NCI-H187 (cell line): ENCODE data around the gene HPGDS.
"Not testable (repeated sequence)": the region's sequence is repeated elsewhere in the genome, so short reads cannot be mapped to it uniquely, and the experiment has no call there.

Experiments used
- DNase-seq, 2 experiments: peaks; one replicate each; lab custom pipeline; 2025; lab: John Stamatoyannopoulos, UW

HPGDS gene

GRCh38 chr4:94342694-94343093, at the start of gene HPGDS:
TSS of gene HPGDS (minus strand) at chr4:94342836. CDS start at chr4:94334629, 8,207 bp downstream.
- no peak for DNase-seq

DNA sequence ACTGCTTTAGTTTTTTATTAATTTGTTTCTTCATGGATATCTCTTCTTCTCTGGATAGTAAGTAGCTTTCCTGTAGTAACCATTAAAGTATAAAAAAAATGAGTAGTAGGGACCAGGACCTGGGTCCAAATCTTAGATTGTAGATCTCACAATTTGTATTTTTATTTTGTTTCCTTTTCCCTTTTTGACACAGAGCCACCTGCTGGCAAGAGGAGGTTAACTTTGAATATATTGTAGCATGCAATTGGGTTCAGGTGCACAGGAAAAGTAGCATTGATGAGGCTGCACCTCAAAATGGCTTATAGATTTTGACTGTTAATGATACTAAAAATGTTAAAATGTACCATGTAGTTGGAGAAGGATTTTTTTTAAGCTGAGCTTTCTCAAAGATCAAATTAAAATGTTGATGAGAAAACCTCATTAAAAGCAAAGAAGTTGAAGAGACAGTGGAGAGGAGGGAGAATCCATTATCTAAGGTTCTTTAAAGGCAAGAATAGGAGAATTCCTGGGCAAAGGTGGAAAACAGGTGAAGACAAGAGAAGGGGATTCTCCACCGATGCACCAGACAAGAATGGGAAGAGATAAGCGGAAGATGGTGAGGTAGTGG, 48.3 kb upstream of the HPGDS start:
- no peak for DNase-seq

DNA sequence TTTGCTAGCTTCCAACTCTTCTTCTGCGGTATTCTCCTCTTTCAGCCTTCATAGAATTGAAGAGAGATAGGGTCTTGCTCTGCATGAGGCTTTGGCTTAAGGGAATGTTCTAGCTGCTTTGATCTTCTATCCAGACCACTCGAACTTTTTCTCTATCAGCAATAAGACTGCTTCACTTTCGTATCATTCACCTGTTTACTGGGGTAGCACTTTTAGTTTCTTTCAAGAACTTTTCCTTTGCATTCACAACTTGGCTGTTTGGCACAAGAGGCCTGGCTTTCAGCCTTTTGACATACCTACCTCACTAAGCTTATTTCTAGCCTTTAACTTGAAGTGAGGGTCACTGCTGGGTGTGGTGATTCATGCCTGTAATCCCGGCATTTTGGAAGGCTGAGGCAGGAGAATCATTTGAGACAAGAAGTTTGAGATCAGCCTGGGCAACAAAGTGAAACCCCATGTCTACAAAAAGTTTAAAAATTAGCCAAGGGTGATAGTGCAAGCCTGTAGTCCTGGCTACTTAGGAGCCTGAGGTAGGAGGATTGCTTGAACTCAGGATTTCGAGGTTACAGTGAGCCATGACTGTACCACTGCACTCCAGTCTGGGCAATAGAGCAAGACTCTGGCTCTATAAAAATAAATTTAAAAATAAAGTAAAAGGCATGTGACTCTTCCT, 47.1 kb upstream of the HPGDS start:
- DNase-seq: no peak

DNA sequence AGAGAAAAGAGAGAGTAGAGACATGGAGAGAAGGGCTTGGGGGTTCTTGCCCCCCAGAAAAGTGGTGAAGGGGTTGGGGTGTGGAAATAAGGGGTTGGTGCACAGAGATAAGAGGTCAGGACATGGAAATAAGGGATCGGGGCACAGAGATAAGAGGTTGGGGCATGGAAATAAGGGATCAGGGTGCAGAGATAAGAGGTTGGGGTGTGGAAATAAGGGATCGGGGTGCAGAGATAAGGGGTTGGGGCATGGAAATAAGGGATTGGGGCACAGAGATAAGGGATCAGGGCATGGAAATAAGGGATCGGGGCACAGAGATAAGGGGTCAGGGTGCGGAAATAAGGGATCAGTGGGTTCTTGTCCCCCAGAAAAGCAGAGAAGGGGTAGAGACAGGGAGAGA, 45.3 kb upstream of the HPGDS start:
- not testable (repeated sequence) for DNase-seq

DNA sequence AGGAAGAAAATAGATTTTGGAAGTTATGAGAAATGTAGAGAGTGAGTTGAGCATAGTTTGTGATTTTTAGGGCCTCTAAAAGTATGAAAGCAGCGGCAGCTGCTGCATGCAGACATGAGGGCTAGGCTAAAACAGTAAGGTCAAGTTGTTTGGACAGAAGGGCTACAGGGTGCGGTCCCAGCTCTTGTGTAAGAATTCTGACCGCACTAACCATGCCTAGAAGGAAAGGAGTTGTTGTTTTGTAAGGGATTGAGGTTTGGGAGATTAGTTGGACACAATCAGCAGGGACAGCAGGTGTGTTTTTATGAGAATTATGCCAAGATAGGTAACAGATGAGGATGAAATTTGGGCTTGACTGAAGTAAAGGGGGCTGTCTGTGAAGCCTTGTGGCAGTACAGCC, 42.8 kb upstream of the HPGDS start:
- not testable (repeated sequence) for DNase-seq

DNA sequence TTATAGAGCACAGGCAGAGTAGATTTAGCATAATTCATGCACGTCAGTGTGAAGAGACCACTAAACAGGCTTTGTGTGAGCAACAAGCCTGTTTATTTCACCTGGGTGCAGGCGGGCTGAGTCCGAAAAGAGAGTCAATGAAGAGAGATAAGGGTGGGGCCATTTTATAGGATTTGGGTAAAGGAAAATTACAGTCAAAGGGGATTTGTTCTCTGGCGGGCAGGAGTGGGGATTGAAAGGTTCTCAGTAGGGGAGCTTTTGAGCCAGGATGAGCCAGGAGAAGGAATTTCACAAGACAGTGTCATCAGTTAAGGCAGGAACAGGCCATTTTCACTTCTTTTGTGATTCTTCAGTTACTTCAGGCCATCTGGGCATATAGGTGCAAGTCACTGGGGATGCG, 40.3 kb upstream of the HPGDS start:
- DNase-seq: not testable (repeated sequence)

GRCh38 chr4:94378047-94378446, 35.4 kb upstream of the HPGDS start:
- no peak for DNase-seq

GRCh38 chr4:94377294-94377693, 34.7 kb upstream of the HPGDS start:
- no peak for DNase-seq

- no peak for DNase-seq
These were observed 32.7 kb upstream of the HPGDS start for GRCh38 chr4:94375364-94375763.

- no peak for DNase-seq
These were observed 31.1 kb upstream of the HPGDS start for GRCh38 chr4:94373752-94374151.

- no peak for DNase-seq
These were observed 30.4 kb upstream of the HPGDS start for GRCh38 chr4:94372991-94373390.

DNA sequence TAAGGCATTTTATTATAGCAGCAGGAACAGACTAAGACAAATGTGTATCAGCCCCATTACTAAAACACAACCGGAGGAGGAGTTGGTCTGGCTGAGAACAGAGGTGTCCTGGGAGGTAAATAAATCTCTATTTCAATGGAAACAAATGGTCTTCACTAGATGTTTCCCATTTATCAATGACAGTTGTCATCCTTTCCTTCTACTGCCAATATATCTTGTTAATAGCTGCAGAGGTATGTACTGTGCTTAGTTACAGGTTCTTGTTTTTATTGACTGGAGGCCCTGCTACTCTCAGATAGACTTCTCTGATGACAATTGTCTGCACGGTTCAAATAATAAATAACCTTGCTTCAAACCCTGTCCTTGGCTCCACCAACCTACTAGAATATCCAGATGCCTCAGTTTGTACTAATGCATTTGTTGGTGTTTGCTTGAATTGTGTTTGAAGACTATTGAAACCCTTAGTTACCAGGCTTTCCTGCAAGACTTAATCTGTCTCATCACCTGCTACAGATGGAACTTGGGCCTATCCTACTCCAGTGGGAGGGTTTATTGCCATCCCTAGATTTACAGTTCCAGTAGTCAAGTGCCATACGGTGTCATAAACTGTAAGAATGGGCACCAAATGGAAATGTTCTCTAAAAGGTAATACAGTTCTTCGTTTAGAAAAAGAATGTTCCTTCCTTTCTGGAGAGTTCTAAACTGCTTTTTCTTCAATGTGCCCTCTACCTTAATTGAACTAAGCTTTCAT, 29.8 kb upstream of the HPGDS start:
- no peak for DNase-seq

GRCh38 chr4:94371290-94371689, 28.7 kb upstream of the HPGDS start:
- no peak for DNase-seq

- DNase-seq: no peak
These were observed 28.1 kb upstream of the HPGDS start for GRCh38 chr4:94370533-94371254.

GRCh38 chr4:94369046-94369445, 26.4 kb upstream of the HPGDS start:
- no peak for DNase-seq

GRCh38 chr4:94368459-94368858, 25.8 kb upstream of the HPGDS start:
- no peak for DNase-seq

DNA sequence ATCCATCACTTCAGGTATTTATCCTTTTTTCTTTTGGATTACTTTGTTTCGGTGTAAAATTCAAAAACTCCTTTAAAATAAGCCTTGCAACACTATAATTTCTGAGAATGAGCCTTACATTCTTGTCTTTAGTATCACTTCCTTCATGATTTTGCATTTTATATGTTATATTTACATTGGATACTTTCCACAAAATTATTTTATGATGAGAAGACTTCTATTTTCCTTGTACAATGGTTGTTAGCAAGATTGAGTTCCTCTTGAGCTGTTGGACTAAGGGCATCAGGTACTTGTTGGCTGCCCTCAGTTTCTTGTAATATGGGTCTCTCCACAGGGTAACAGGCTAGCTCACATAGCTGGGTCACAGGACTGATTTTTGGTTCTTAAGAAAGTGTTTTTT, 22.7 kb upstream of the HPGDS start:
- no peak for DNase-seq

DNA sequence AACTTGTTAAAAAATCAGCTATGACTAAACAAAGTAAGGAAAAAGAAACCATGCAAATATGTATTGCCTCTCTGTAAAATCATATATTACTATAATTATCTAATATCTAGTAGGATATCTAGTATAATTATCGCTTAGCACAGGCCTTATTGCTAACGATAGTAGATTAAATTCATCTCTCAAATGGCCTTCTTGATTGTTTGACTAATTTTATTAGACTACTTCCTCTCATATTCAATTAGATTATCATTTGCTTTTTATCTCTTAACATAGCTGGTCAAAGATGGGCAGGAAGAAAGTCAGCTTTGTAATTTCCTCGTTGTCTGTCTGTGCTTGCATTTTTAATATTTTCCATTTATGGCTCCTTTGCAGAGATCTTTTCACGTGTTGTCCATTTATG, 21.9 kb upstream of the HPGDS start:
- DNase-seq: no peak

- no peak for DNase-seq
These were observed 20.6 kb upstream of the HPGDS start for GRCh38 chr4:94363136-94363655.

- DNase-seq: no peak
These were observed 17.2 kb upstream of the HPGDS start for GRCh38 chr4:94359838-94360237.

GRCh38 chr4:94359221-94359620, 16.6 kb upstream of the HPGDS start:
- no peak for DNase-seq

DNA sequence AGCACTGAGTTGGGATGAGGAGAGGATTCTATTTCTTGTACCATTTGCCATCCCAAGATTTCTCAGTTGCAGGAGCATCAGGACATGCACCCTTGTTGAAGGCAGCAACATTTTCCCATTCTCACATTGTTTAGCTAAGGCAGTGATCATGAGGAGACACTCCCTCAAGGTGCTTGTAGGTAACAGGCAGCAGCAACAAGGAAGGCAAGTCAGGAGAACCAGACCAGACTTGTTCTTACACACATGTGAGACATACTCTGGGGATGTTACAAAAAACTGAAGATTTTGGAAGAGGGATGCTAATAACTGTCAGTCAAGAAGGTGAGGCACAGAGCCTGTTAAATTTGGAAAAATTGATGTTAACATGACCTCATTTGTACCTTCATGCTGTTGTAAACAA, 15.5 kb upstream of the HPGDS start:
- no peak for DNase-seq
